ENCODE measurements around the gene FBXO11.
"Not testable (repeated sequence)": the region's sequence is repeated elsewhere in the genome, so short reads cannot be mapped to it uniquely, and the experiment has no call there.

Gene FBXO11

DNA sequence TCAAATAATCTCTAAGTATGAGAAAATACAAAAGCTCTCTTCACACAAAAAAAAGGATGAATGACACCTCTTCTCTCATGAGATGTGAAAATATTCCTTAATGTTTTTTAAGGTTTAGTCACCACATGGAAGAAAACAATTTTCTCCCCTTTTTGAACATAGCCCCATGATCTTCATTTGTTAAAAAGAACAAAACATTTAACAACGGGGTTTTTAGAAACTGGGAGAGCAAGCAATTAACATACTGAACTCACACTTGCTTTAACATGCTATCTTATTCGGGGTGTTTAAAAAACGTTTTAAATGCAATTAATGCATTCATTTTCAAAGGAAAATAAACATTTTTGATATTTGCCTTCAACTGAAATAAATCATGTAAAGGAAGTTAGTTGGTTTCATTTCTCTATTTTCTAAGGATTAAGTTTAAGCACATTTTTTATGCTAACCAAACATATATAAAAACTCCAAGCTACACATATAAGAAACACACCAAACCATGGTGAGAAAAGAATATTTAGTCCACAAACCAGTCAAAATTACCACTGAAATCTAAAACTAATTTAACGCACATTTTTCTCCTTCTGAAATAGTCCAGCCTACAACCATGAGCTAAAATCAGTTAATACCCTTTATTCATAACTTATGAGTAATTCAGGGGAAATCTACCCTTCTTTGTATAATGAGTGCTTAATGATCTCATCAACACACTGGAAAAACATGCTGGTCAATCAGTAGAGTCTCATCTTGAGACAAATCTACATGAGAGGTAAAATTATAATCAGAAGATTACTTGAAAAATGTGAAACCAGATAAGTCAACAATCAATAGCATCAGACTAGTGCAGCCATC, 8.2 kb downstream of the FBXO11 start:
- no peak for DNase-seq

DNA sequence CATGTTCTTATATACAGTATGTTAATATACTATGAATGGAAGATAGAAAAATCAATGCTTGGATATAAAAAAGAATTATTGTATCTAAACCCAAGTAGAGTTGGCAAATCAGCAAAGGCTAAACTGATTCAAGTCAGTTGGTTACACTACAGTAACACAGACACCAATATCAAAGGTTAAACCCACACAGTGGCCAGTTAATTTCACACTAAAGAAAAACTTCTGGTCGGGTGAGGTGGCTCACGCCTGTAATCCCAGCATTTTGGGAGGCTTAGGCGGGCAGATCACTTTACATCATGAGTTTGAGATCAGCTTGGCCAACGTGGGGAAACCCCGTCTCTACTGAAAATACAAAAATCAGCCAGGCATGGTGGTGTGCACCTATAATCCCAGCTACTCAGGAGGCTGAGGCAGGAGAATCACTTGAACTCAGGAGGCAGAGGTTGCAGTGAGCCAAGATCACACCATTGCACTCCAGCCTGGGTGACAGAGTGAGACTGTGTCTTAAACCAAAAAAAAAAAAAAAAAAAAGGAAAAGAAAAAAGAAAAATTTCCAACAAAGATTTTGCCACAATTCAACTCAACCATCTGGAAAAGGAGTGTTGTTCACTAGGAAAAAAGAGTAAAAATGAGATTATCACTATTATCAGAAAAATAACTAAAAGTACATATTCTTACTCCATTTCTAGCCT, 9.0 kb downstream of the FBXO11 start:
- not testable (repeated sequence) for DNase-seq

DNA sequence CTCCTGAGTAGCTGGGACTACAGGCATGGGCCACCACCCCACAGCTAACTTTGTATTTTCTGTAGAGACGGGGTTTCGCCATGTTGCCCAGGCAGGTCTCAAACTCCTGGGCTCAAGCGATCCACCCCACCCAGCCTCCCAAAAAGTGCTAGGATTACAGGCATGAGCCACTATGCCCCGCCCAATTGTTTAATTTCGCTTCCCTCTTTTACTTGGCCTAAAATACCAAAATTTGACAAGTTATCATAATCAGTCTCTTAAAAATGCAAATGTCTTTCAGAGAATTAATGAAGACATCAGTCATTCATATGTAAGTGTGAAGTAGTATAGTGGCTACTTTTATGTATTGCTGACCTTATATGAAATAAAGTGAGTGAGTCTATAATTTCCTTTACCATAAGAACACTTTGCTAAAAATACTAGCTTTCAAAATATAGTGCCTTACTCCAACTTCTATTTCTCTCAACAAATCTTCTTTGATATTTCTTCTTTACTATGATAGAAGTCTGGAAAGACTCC, 9.8 kb downstream of the FBXO11 start:
- no peak for DNase-seq

DNA sequence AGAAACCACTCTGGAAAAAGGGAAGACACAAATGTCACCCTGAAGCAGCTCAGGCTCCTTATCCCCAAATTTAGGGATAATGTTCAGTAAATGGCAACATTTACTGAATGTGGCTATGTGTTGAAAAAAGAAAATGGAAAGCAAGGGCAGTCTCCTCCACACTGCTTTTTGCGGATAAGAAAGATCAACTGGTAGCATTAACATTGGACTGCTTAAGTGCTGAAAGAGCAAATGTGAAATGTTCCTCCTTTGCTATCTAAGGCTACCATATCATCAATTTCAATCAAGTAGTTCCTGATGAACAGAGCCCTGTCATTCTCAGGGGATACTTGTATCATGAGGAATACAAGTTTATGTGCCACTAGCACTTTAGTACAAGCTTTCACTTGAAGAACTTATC, 12.5 kb downstream of the FBXO11 start:
- no peak for DNase-seq

- no peak for DNase-seq
These were observed 14.0 kb downstream of the FBXO11 start for GRCh38 chr2:47892338-47892730.

DNA sequence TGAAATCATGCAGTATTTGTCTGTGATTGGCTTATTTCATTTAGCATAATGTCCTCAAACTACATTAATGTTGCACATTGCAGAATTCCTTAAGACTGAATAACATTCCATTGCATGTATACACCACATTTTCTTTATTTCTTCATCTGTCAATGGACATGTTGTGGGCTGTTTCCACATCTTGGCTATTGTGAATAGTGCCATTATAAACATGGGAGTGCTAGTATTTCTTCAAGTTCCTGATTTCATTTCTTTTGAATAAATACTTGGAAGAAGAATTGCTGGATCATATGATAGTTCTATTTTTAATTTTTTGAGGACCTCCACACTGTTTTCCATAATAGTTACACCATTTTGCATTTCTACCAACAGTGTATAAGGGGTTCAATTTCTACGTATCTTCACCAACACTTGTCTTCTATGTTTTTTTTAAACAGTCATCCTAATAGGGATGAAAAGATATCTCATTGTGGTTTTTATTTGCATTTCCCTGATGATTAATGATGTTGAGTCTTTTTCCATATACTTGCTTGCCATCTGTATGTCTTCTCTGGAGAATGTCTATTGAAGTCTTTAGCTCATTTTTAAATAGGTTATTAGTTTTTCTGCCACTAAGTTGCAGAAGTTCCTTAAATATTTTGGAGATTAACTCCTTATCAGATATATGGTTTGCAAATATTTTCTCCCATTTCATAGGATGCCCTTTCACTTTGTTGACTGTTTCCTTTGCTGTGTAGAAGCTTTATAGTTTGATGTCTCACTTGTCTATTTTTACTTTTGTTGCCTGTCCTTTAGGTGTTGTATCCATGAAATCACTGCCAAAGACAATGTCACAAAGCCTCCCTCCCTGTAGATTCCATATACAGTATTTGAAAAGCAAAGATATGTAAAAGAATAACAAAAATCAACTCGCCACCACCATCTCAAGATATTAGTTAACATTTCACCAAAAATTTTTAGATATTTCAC, 14.6 kb downstream of the FBXO11 start:
- DNase-seq, result no peak

GRCh38 chr2:47890711-47891368, 15.5 kb downstream of the FBXO11 start:
- DNase-seq, result no peak

GRCh38 chr2:47888581-47889280, 17.6 kb downstream of the FBXO11 start:
- DNase-seq, result peak; percentile 75

GRCh38 chr2:47876912-47877311, 29.4 kb downstream of the FBXO11 start:
- DNase-seq, result no peak

DNA sequence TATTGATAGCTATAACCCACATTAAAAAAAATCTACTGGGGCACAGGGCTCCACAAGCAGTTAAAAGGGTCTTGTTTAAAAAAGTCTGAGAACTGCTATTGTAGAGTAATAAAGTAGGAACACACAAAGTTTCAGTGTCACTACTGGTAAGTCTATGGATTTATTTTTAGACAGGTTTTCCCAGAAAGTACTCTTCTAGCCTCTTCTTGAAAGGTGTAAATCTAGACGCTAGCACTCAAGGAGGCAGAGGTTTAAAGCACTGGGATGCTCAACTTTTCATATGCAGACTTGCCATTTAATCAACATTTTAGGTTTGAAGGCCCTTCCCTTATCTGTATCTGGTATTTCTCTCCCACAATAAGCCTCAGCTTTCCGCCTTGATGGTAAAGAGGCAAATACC, 33.4 kb downstream of the FBXO11 start:
- no peak for DNase-seq

DNA sequence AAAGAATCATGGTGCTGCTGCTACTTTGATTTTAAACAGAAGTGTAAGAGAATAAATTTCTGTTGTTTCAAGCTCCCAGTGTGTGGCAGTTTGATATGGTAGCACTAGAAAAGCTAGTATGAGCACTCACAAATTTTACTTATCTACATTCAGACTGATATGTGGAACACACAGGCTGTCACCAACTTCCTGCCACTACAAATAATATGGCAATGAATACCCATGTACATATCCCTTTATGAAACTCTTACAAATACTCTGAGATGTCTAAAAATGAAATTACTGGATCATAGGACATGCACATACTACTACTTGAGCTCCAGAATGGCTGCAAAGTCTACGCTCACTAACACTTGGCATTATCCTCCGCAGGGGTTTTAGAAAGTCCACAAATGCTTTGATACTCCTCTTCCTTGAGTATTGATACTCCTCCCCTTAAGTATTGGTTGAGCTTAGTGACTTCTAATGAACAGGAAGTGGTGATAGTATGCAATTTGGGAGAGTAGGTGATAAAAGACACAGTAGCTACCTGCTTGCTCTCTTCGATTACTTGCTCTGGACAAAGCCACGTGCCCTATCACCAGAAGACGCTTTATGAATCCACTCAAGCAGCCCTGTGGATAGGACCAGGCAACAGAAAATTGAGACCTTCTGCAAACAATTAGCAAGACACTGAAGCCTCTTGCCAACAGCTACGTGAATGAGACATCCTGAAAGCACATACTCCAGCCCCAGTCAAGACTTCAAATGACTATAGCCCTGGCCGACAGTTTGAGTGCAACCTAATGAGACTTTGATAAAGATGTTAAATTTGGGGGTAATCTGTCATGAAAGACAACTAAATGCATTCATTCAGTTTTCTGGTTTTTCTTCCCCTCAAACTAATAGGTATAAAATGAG, 35.4 kb downstream of the FBXO11 start:
- no peak for DNase-seq

DNA sequence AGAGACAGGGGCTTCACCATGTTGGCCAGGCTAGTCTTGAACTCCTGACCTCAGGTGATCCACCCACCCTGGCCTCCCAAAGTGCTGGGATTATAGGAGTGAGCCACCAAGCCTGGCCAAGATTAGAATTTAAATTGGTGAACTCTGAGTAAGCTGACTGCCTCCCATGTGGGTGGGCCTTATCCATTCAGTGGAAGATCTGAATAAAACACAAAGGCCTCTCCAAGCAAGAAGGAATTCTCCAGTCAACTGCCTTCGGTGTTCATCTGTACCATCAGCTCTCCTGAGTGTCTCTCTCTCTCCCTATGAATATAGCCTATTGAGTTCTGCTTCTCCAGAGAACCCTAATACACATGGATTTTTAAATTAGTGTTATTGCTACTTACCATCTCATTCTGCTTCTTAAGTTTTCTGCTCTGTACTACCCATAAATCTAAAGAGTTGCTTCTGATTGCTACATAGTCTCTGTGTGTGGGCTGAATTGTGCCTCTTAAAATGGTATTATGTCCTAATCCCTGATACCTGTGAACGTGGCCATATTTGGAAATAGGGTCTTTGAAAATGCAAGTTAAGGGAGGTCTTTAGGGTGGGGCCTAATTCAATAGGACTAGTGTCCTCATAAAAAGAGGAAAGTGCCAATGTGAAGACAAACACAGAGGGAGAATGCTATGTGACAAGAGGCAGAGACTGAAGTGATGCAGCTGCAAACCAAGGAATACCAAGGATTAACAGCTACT, 36.3 kb downstream of the FBXO11 start:
- no peak for DNase-seq

DNA sequence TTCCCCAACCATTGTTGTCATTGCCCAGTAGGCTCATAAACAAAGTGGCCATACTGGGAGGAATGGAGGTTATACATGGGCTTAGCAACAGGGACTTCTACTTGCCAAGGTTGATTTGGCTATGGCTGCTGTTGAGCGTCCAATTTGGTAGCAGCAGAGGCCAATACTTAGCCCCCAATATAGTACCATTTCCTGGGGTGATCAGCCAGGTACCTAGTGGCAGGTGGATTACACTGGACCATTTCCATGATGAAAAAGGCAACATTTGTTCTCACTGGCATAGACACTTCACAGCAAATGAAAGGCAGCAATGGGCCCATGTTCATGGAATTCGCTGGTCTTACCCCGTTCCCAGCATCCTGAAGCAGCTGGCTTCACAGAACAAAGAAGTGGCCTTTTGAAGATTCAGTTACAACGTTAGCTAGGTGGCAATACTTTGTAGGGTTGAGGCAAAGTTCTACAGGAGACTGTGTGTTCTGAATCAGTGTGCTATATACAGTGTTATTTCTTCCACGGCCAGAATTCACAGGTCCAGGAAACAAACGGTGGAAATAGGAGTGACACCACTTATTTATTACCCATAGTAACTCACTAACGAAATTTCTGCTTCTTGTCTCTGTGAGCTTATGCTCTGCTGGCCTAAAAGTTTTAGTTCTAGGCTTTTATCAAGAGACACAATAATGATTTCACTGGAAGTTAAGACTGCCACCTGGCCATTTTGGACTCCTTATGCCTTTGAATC, 37.5 kb downstream of the FBXO11 start:
- DNase-seq, result no peak

DNA sequence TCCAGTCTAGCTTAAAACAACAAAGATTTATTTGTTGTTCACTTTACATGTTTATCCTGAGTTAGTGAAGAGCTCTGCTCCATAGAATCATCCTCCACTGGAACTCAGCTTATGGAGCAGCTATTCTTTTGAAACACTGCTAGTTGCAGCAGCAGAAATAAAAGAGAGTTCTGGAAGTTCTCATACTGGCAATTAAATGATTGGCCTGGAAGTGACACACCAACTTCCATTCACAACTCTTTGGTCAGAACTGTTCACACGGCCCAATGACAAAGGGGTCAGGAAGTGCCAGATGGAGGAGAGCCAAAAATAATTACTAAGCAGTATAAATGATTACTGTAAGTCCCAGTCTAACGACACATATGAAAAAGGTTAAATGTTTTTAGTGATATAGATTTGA, 39.1 kb downstream of the FBXO11 start:
- DNase-seq, result no peak

DNA sequence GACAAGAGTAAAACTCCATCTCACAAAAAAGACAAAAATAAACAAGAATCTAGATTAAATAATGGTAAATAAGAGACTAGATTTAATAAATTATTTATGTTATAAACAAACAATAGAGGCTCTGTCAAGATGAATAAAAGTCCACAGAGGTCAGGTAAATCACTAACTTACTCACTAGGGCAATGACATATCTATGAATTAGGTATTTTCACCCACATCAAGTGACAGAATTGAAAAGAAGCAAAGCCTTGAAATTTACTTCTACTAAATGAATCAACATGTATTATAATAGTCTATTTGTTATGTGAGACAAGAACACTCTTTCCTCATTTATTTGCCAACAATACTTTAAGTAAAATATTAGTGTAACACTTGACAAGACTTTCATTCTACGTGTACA, 41.7 kb downstream of the FBXO11 start:
- DNase-seq, result no peak

DNA sequence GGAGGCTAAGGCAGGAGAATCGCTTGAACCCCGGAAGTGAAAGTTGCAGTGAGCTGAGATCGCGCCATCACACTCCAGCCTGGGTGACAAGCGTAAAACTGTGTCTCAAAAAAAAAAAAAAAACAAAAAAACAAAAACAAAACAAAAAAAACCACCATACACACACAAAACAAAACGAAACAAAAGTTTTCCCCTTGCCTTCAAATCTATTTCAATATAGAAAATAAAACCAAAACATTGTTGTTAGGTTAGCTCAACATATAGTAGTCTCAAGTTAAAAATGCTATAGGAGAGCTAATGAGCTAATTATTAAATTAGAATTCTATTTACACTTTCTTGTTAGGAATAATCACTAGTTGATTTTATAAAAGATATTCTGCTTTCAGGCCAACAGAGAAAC, 43.3 kb downstream of the FBXO11 start:
- DNase-seq, result no peak

- DNase-seq, result not testable (repeated sequence)
These were observed 53.1 kb downstream of the FBXO11 start for GRCh38 chr2:47853067-47853777.

DNA sequence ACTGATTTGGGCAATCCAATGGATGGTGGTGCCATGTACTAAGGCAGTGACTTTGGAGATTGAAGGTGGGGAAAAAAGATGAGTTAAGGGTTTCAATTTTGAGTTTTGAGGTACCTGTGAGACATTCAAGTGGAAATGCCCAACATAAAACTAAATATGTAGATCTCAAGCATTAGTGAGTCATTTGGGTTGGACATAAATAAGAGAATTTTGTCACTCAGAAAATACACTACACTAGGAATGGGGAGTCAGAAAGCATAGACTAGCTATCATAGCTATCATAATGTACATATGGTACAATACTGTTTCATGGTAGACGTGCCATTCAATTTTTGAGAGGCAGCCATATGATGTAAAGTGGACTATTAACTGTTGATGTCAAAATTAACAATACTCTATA, 56.1 kb downstream of the FBXO11 start:
- no peak for DNase-seq

GRCh38 chr2:47849368-47849767, 56.9 kb downstream of the FBXO11 start:
- no peak for DNase-seq
